ENCODE results near the gene FBXO31. TPM values are rescaled to one million over a fixed set of nuclear protein-coding genes. Genes with fewer than 3 reads are reported as not detected.
"Not testable (repeated sequence)": the region's sequence is repeated elsewhere in the genome, so short reads cannot be mapped to it uniquely, and the experiment has no call there.

The FBXO31 gene
- total RNA-seq, 1 donor from 2014 or later, result 34.7 TPM

DNA sequence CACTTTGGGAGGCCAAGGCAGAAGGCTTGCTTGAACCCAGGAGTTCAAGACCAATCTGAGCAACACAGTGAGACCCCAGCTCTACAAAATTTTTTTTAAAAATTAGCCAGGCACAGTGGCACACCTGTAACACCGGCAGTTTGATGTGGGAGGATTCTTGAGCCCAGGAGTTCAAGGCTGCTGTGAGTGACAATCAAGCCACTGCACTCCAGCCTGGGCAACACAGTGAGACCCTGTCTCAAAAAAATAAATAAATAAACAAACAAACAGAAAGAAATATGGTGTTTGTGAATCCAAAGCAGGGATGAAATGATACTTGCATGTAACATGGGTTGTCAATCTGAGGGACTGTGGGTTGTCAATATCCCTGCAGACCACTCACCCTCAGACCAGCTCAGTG, 16.6 kb downstream of the FBXO31 start:
- Mint-ChIP-seq H3K27ac (ENCODE audit: unreplicated experiment) (no peak overlapping the region), H3K27me3 (ENCODE audit: unreplicated experiment) (no peaks in the 10 kb centered on the region), H3K9me3 (ENCODE audit: unreplicated experiment) (no peaks in the 10 kb centered on the region), H3K36me3 (ENCODE audit: unreplicated experiment) (peaks cover 9% of the 10 kb centered on the region), H3K4me1 (ENCODE audit: unreplicated experiment) (peaks cover 6% of the 10 kb centered on the region), H3K4me3 (ENCODE audit: unreplicated experiment) (no peak overlapping the region)
- no peak for DNase-seq (ENCODE audit: extremely low spot score, unreplicated experiment)
- TF ChIP-seq CTCF (IDR thresholded peaks at IDR 0.05), result no peak

DNA sequence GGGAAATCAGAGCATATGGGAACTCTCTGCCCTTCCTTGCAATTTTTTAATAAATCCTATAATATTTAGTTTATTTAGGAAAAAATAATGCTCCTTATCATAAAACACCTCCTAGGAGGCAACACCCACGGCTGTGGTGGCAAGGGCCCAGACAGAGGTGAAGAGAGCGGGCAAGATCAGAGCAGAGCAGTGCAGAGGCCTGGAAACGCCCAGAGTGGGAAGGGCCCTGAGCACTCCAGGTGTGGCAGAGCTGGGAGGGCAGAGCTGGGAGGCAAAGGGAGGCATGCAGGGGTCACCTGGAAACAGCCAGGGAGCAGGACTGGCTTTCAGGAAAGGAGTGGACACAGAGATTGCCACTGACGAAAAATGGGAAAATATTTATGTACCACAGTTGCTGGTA, 17.3 kb downstream of the FBXO31 start:
- no peak overlapping the region for H3K4me3 Mint-ChIP-seq (ENCODE audit: unreplicated experiment)
- peaks cover 6% of the 10 kb centered on the region for H3K4me1 Mint-ChIP-seq (ENCODE audit: unreplicated experiment)
- no peaks in the 10 kb centered on the region for H3K27me3 Mint-ChIP-seq (ENCODE audit: unreplicated experiment)
- TF ChIP-seq CTCF (IDR thresholded peaks at IDR 0.05), result no peak
- H3K9me3 Mint-ChIP-seq (ENCODE audit: unreplicated experiment), result no peaks in the 10 kb centered on the region
- H3K27ac Mint-ChIP-seq (ENCODE audit: unreplicated experiment), result no peak overlapping the region
- no peak for DNase-seq (ENCODE audit: extremely low spot score, unreplicated experiment)
- H3K36me3 Mint-ChIP-seq (ENCODE audit: unreplicated experiment), result peaks cover 9% of the 10 kb centered on the region

- TF ChIP-seq CTCF (IDR thresholded peaks at IDR 0.05), result no peak
- Mint-ChIP-seq H3K4me3 (ENCODE audit: unreplicated experiment) (no peak overlapping the region), H3K27me3 (ENCODE audit: unreplicated experiment) (no peaks in the 10 kb centered on the region), H3K36me3 (ENCODE audit: unreplicated experiment) (peaks cover 11% of the 10 kb centered on the region), H3K4me1 (ENCODE audit: unreplicated experiment) (peaks cover 4% of the 10 kb centered on the region), H3K9me3 (ENCODE audit: unreplicated experiment) (no peaks in the 10 kb centered on the region), H3K27ac (ENCODE audit: unreplicated experiment) (no peak overlapping the region)
- DNase-seq (ENCODE audit: extremely low spot score, unreplicated experiment), result no peak
Observed at GRCh38 chr16:87365021-87365713, 18.4 kb downstream of the FBXO31 start.

DNA sequence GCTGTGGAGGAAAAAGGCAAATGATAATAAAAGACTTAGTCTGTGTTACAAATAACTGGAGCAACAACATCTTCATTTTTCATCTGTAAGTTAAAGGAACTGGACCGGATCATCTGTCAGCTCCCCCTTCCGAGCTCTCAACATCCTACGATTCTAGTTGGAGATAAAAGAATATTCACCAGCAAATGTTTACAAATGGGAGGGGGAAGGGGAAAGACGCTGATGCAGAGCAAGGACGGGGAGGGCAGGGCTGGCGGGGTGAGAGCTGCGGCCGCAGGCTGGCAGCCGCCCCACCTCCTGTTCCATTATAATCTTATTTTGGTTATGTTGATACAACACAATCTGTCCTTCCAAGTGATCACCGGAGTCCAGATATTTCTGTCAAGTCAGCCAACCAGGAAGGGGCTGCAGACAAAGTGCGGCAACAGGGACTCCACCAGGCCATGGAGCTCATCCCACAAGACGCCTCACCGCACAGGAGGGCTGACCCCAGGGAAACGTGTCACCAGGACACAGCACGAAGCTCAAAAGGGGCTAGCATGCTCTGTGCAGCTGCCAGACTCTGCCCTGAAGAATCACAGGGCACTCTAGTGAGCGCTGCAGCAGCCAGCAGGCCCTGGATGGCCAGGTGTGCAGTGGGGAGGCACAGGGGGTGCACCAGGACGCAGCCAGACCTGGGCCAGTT, 19.7 kb downstream of the FBXO31 start:
- no peak for TF ChIP-seq CTCF (IDR thresholded peaks at IDR 0.05)
- H3K27ac Mint-ChIP-seq (ENCODE audit: unreplicated experiment), result no peak overlapping the region
- no peak overlapping the region for H3K4me3 Mint-ChIP-seq (ENCODE audit: unreplicated experiment)
- peaks cover 17% of the 10 kb centered on the region for H3K36me3 Mint-ChIP-seq (ENCODE audit: unreplicated experiment)
- no peak for DNase-seq (ENCODE audit: extremely low spot score, unreplicated experiment)
- no peaks in the 10 kb centered on the region for H3K4me1 Mint-ChIP-seq (ENCODE audit: unreplicated experiment)
- no peaks in the 10 kb centered on the region for H3K9me3 Mint-ChIP-seq (ENCODE audit: unreplicated experiment)
- H3K27me3 Mint-ChIP-seq (ENCODE audit: unreplicated experiment), result no peaks in the 10 kb centered on the region

- not testable (repeated sequence) for H3K27ac Mint-ChIP-seq (ENCODE audit: unreplicated experiment); H3K4me1 Mint-ChIP-seq (ENCODE audit: unreplicated experiment); H3K9me3 Mint-ChIP-seq (ENCODE audit: unreplicated experiment); DNase-seq (ENCODE audit: extremely low spot score, unreplicated experiment); H3K27me3 Mint-ChIP-seq (ENCODE audit: unreplicated experiment); H3K4me3 Mint-ChIP-seq (ENCODE audit: unreplicated experiment)
- peaks cover 23% of the 10 kb centered on the region for H3K36me3 Mint-ChIP-seq (ENCODE audit: unreplicated experiment)
Observed at GRCh38 chr16:87362828-87363559, 20.6 kb downstream of the FBXO31 start.

All from osteocyte (in vitro differentiated cells).